KMS-11 (cell line): Measurements from ENCODE around the gene FGF3.

Experiments
- H2AFZ ChIP-seq: fragments of 200-600 bp; sonication (generic); 2 replicates; pipeline ENCODE4 v1.6.1; 2016; ENCODE audit warnings: antibody characterized with exemption, mixed run types, low read depth
- H3K27ac ChIP-seq: fragments of 200-600 bp; sonication (generic); 2 replicates; pipeline ENCODE4 v1.6.1; 2016; ENCODE audit warnings: mild to moderate bottlenecking, mixed run types
- H3K27me3 ChIP-seq: fragments of 200-600 bp; sonication (generic); 2 replicates; pipeline ENCODE4 v1.6.1; 2017; ENCODE audit warnings: mild to moderate bottlenecking, low read depth, mixed run types, moderate library complexity; ENCODE audit not compliant: insufficient read depth
- H3K36me3 ChIP-seq: fragments of 200-600 bp; sonication (generic); 2 replicates; pipeline ENCODE4 v1.6.1; 2017; ENCODE audit warnings: mild to moderate bottlenecking, mixed run types; ENCODE audit not compliant: insufficient read depth
- H3K4me1 ChIP-seq: fragments of 200-600 bp; sonication (generic); 2 replicates; pipeline ENCODE4 v1.6.1; 2016; ENCODE audit warnings: mild to moderate bottlenecking, low read depth, mixed run types; ENCODE audit not compliant: poor library complexity, severe bottlenecking
- H3K4me2 ChIP-seq: fragments of 200-600 bp; sonication (generic); 2 replicates; pipeline ENCODE4 v1.7.0; 2016; ENCODE audit warnings: mild to moderate bottlenecking, mixed run types
- H3K4me3 ChIP-seq: fragments of 200-600 bp; sonication (generic); IDR thresholded peaks from 2 replicates; pipeline ENCODE4 v1.6.1; 2017; ENCODE audit warnings: low read depth, low read length, mixed read lengths; ENCODE audit not compliant: insufficient read depth
- H3K79me2 ChIP-seq: fragments of 200-600 bp; sonication (generic); 2 replicates; pipeline ENCODE4 v1.6.1; 2016; ENCODE audit warnings: low read depth, mixed run types; ENCODE audit not compliant: insufficient read depth
- H3K9ac ChIP-seq: fragments of 200-600 bp; sonication (generic); 2 replicates; pipeline ENCODE4 v1.6.1; 2016; ENCODE audit warnings: mild to moderate bottlenecking, mixed run types
- H4K20me1 ChIP-seq: fragments of 200-600 bp; sonication (generic); 2 replicates; pipeline ENCODE4 v1.6.1; 2016; ENCODE audit warnings: mild to moderate bottlenecking, mixed run types; ENCODE audit not compliant: insufficient read depth
- CTCF ChIP-seq: fragments of 200-600 bp; sonication (generic); conservative IDR thresholded peaks from 2 replicates; pipeline ENCODE4 v1.6.1; 2017; ENCODE audit warnings: low read depth, mild to moderate bottlenecking, antibody characterized with exemption, low read length, moderate library complexity, mixed read lengths

The FGF3 gene

DNA sequence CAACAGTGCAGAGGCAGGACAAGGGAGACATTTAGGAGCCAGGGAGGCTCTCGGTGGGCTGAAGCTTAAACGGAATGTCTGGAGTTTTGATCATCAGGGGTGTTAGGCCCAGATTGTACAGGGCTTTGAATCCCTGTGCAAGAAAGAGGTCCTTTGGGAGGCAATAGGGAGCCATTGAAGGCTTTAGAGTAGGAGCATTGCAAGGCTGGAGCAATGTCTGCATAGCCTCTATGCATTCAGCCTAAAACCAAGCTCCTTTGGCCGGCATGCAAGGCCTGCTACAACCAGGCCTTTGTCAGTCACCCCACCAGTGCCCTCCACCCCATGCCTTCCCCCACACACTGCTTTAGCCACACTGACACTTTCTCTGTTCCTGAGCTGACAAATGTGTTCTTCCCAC, 47.4 kb upstream of the FGF3 start:
- no peaks in the 10 kb centered on the region for H3K4me1 ChIP-seq
- H3K9ac ChIP-seq, result no peak overlapping the region
- no peak overlapping the region for H3K4me3 ChIP-seq
- no peak overlapping the region for H3K4me2 ChIP-seq
- no peak overlapping the region for H3K27ac ChIP-seq
- H3K27me3 ChIP-seq, result peaks cover 7% of the 10 kb centered on the region; the same call in 1 of the 2 replicates
- H4K20me1 ChIP-seq, result no peaks in the 10 kb centered on the region
- H2AFZ ChIP-seq, result no peak overlapping the region
- H3K79me2 ChIP-seq, result no peaks in the 10 kb centered on the region
- H3K36me3 ChIP-seq, result no peaks in the 10 kb centered on the region
- TF ChIP-seq CTCF, result no peak

DNA sequence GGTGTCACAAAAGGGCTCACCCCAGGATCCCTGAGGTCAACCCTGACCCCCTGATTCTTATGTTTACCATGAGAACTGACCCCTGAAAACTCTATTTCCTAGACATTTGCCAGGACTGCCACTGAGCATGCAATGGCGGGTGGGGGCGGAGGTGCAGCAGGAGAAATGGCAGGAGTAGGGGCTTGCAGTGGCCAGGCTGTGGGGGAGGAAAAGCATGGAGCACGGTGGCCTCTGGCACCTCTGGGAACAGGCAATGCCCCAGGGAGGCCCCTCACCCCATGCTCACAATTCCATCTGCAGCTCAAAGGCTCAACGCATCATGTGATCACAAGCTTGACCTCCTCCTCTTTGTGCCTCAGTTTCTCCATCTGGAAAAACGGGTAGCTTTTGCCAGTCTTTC, 46.5 kb upstream of the FGF3 start:
- no peaks in the 10 kb centered on the region for H3K36me3 ChIP-seq
- H3K79me2 ChIP-seq, result no peaks in the 10 kb centered on the region
- no peaks in the 10 kb centered on the region for H4K20me1 ChIP-seq
- no peak overlapping the region for H2AFZ ChIP-seq
- H3K9ac ChIP-seq, result no peak overlapping the region
- no peak overlapping the region for H3K27ac ChIP-seq
- H3K4me2 ChIP-seq, result no peak overlapping the region
- H3K4me3 ChIP-seq, result no peak overlapping the region
- no peak for TF ChIP-seq CTCF
- peaks cover 13% of the 10 kb centered on the region; the same call in 1 of the 2 replicates for H3K27me3 ChIP-seq
- no peaks in the 10 kb centered on the region for H3K4me1 ChIP-seq

DNA sequence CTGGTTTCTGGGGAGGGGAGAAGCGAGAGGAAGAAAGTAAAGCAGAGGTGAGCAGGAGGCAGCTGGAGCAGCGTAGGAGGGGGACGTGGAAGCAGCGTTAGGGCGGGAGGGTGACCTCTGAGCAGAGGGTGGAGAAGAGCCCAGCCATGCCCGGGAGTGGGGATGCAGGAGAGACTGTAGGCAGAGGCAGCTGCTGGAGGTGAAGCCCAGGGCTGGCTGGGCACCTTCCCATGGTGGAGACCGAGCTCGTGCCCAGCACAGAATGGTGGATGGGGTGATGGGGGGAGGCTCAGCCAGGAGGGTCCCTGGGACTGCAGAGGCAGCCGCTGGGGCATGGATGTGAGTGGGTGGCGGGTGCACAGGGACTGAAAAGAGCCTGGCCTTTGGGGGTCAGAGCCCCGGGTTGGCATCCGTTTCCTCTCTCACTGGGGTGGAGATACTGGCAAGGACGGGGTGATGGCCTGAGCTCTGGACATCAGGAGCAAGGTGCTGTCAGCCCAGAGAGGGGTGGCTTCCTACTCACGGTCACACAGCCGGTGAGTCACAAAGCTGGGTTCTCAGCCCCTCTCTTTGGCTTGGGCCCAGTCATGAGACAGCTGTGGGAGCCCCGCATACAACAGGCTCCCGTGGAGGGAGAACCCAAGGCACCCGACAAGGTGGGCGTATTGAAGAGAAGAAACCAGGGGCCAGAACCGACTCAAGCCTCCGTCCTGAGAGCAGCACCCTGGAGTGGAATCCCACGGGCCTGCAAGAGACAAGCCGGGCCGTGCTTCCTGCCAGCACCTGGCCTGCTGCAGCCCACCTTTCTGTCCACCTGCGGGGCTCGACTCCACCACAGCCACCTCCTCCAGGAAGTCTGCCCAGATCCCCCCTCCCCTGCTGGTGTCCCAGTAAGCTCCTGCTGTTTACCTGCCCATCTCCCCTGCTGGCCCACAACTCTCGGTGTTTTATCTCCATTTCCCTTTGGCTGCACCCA, 45.8 kb upstream of the FGF3 start:
- no peaks in the 10 kb centered on the region for H3K4me1 ChIP-seq
- H3K79me2 ChIP-seq, result no peaks in the 10 kb centered on the region
- peaks cover 13% of the 10 kb centered on the region; the same call in 1 of the 2 replicates for H3K27me3 ChIP-seq
- no peak overlapping the region for H3K4me3 ChIP-seq
- H2AFZ ChIP-seq, result no peak overlapping the region
- H3K4me2 ChIP-seq, result no peak overlapping the region
- H3K27ac ChIP-seq, result no peak overlapping the region
- no peaks in the 10 kb centered on the region for H3K36me3 ChIP-seq
- TF ChIP-seq CTCF, result no peak
- H3K9ac ChIP-seq, result no peak overlapping the region
- no peaks in the 10 kb centered on the region for H4K20me1 ChIP-seq

- no peak for TF ChIP-seq CTCF
- H3K4me1 ChIP-seq, result no peaks in the 10 kb centered on the region
- H3K79me2 ChIP-seq, result no peaks in the 10 kb centered on the region
- no peaks in the 10 kb centered on the region for H4K20me1 ChIP-seq
- no peak overlapping the region for H3K4me2 ChIP-seq
- H3K4me3 ChIP-seq, result no peak overlapping the region
- no peak overlapping the region for H3K27ac ChIP-seq
- H2AFZ ChIP-seq, result no peak overlapping the region
- peaks cover 13% of the 10 kb centered on the region; the same call in 1 of the 2 replicates for H3K27me3 ChIP-seq
- H3K36me3 ChIP-seq, result no peaks in the 10 kb centered on the region
- H3K9ac ChIP-seq, result no peak overlapping the region
Observed at GRCh38 chr11:69863544-69864200, 44.5 kb upstream of the FGF3 start.
